ENCODE results near the gene SNX30.

- TF ChIP-seq EZH2phosphoT487 (IDR thresholded peaks at IDR 0.05; ENCODE audit: borderline replicate concordance, low read length) (no peak), CTCF (conservative IDR thresholded peaks at IDR 0.05; ENCODE audit: low read depth, low read length) (no peak), EZH2 (IDR thresholded peaks at IDR 0.05; ENCODE audit: low read length, unreplicated experiment) (no peak)
Measured at GRCh38 chr9:112917987-112918362, 167.4 kb downstream of the SNX30 start.
